SK-N-SH (cell line): ENCODE results near the gene RHBDF2. TPM values are rescaled to one million over a fixed set of nuclear protein-coding genes. Genes with fewer than 3 reads are reported as not detected.

Experiments used
- CTCF ChIA-PET: fragments of 300-600, 350-600 bp; formaldehyde crosslinking; extraction: SDS; loops from one replicate; lab custom pipeline; 2021; lab: Yijun Ruan, JAX
- POLR2A ChIA-PET: fragments of 350-600 bp; sonication (Branson Sonifier 250); formaldehyde crosslinking; extraction: SDS; loops from one replicate; lab custom pipeline; 2020; ENCODE audit warnings: antibody characterized with exemption, inconsistent platforms; lab: Yijun Ruan, JAX
- DNase-seq: peaks from one replicate; pipeline ENCODE4 v3.0.0; 2012
- H2AFZ ChIP-seq: fragments of 200-600 bp; sonication (generic); 2 replicates; pipeline ENCODE4 v1.8.1; 2016; ENCODE audit warnings: antibody characterized with exemption, mild to moderate bottlenecking, low read depth
- H3F3A ChIP-seq: fragments of 200-600 bp; sonication (generic); replicated peaks from 2 replicates; pipeline ENCODE3; 2016; ENCODE audit warnings: antibody characterized with exemption, mild to moderate bottlenecking; ENCODE audit not compliant: insufficient read depth
- H3K27ac ChIP-seq, 2 experiments: fragments of 200-500 bp in 1 of 2; fragments of 200-600 bp in 1 of 2; sonication (Bioruptor generic) in 1 of 2; sonication (generic), shearing (Covaris generic) in 1 of 2; 2 replicates each; pipeline versions ENCODE4 v1.5.1 to v1.6.1; 2014 to 2016; ENCODE audit warnings: low read depth in 2 of 2, inconsistent platforms in 1 of 2, low read length in 1 of 2, mild to moderate bottlenecking in 1 of 2, mixed read lengths in 1 of 2
- H3K27me3 ChIP-seq: fragments of 200-600 bp; sonication (generic), shearing (Covaris generic); 2 replicates; pipeline ENCODE4 v1.6.1; 2016; ENCODE audit warnings: mixed run types; ENCODE audit not compliant: insufficient read depth
- H3K36me3 ChIP-seq, 2 experiments: fragments of 200-500 bp in 1 of 2; fragments of 200-600 bp in 1 of 2; sonication (Bioruptor generic) in 1 of 2; sonication (generic) in 1 of 2; replicated peaks in 1 of 2; 2 replicates each; pipeline versions ENCODE3 to v1.5.1; 2014 to 2016; ENCODE audit warnings: low read length in 1 of 2, mild to moderate bottlenecking in 1 of 2; ENCODE audit not compliant: insufficient read depth in 2 of 2, control insufficient read depth in 1 of 2
- H3K4me1 ChIP-seq, 2 experiments: fragments of 200-500 bp in 1 of 2; fragments of 200-600 bp in 1 of 2; sonication (Bioruptor generic) in 1 of 2; sonication (generic), shearing (Covaris generic) in 1 of 2; 2 replicates each; pipeline versions ENCODE4 v1.5.1 to v1.6.1; 2014 to 2016; ENCODE audit warnings: low read depth in 1 of 2, low read length in 1 of 2, mixed run types in 1 of 2; ENCODE audit not compliant: insufficient read depth in 2 of 2, control insufficient read depth in 1 of 2
- H3K4me2 ChIP-seq: fragments of 200-600 bp; sonication (generic), shearing (Covaris generic); 2 replicates; pipeline ENCODE4 v1.6.1; 2017; ENCODE audit warnings: mixed run types
- H3K4me3 ChIP-seq, 2 experiments: fragments of 200-500 bp in 1 of 2; fragments of 200-600 bp in 1 of 2; sonication (Bioruptor generic) in 1 of 2; sonication (generic), shearing (Covaris generic) in 1 of 2; 2 replicates each; pipeline versions ENCODE4 v1.5.1 to v1.8.1; 2014 to 2016; ENCODE audit warnings: low read depth in 2 of 2, inconsistent platforms in 1 of 2, low read length in 1 of 2, mild to moderate bottlenecking in 1 of 2, mixed read lengths in 1 of 2, moderate library complexity in 1 of 2
- H3K79me2 ChIP-seq: fragments of 200-600 bp; sonication (generic); 2 replicates; pipeline ENCODE4 v1.8.1; 2017; ENCODE audit warnings: mild to moderate bottlenecking; ENCODE audit not compliant: insufficient read depth
- H3K9ac ChIP-seq: fragments of 200-600 bp; sonication (generic); 2 replicates; pipeline ENCODE4 v1.6.1; 2017; ENCODE audit warnings: mixed run types
- H3K9me2 ChIP-seq: fragments of 200-600 bp; sonication (generic); 2 replicates; pipeline ENCODE4 v1.6.1; 2017; ENCODE audit warnings: mixed run types
- H3K9me3 ChIP-seq: fragments of 200-600 bp; sonication (generic); 2 replicates; pipeline ENCODE4 v1.6.1; 2017; ENCODE audit warnings: mixed run types, mild to moderate bottlenecking, moderate library complexity
- H4K20me1 ChIP-seq: fragments of 200-600 bp; sonication (generic); 2 replicates; pipeline ENCODE4 v1.6.1; 2017; ENCODE audit warnings: mild to moderate bottlenecking, mixed run types; ENCODE audit not compliant: insufficient read depth
- EP300 ChIP-seq, 2 experiments: IDR thresholded peaks; 2 replicates each; pipeline versions ENCODE4 v1.4.0 to v1.6.1; 2012; ENCODE audit warnings: borderline replicate concordance in 1 of 2, low read depth in 1 of 2, low read length in 1 of 2
- EZH2phosphoT487 ChIP-seq: fragments of 200-600 bp; sonication (generic); IDR thresholded peaks from 2 replicates; pipeline ENCODE4 v1.6.1; 2017; ENCODE audit warnings: low read depth, mixed run types, mild to moderate bottlenecking, antibody characterized with exemption, moderate library complexity, borderline replicate concordance
- FOSL2 ChIP-seq: IDR thresholded peaks from 2 replicates; pipeline ENCODE4 v1.4.0; 2012; ENCODE audit warnings: low read depth, mild to moderate bottlenecking, moderate library complexity, borderline replicate concordance
- GABPA ChIP-seq: IDR thresholded peaks from 2 replicates; pipeline ENCODE4 v1.4.0; 2012; ENCODE audit warnings: low read depth, mild to moderate bottlenecking
- MAX ChIP-seq: IDR thresholded peaks from 2 replicates; pipeline ENCODE4 v1.4.0; 2012; ENCODE audit warnings: low read depth
- MXI1 ChIP-seq: IDR thresholded peaks from 2 replicates; pipeline ENCODE4 v1.6.1; 2012; ENCODE audit warnings: mild to moderate bottlenecking, low read depth, low read length, improper control_type of control experiment
- PBX3 ChIP-seq: IDR thresholded peaks from 2 replicates; pipeline ENCODE4; 2012
- RCOR1 ChIP-seq: fragments of 150-350 bp; IDR thresholded peaks from 2 replicates; pipeline ENCODE4 v1.6.1; 2017; ENCODE audit warnings: antibody characterized with exemption, low read length
- REST ChIP-seq: IDR thresholded peaks from 2 replicates; pipeline ENCODE4 v1.6.1; 2012; ENCODE audit warnings: mild to moderate bottlenecking, low read depth, low read length, moderate library complexity
- RFX5 ChIP-seq: IDR thresholded peaks from 2 replicates; pipeline ENCODE4 v1.6.1; 2012; ENCODE audit warnings: mild to moderate bottlenecking, improper control_type of control experiment, low read length
- TCF12 ChIP-seq: IDR thresholded peaks from 2 replicates; pipeline ENCODE4 v1.4.0; 2012
- TEAD4 ChIP-seq: IDR thresholded peaks from 2 replicates; pipeline ENCODE4 v1.4.0; 2012; ENCODE audit warnings: mild to moderate bottlenecking, borderline replicate concordance; ENCODE audit not compliant: insufficient read depth
- USF2 ChIP-seq: fragments of 150-350 bp; IDR thresholded peaks from 2 replicates; pipeline ENCODE4 v1.6.1; 2017; ENCODE audit warnings: antibody characterized with exemption, low read length, low read depth, borderline replicate concordance
- YY1 ChIP-seq: IDR thresholded peaks from 2 replicates; pipeline ENCODE4 v1.4.0; 2012; ENCODE audit warnings: low read depth, mild to moderate bottlenecking
- WGBS: methylation state at CpG from one replicate; pipeline ENCODE4 v1.1.6; 2017; ENCODE audit warnings: low lambda C conversion rate; 5-methylcytosine and 5-hydroxymethylcytosine counted together
- polyA plus RNA-seq, 3 experiments: library from polyadenylated mRNA; depleted of rRNA; stranded (reverse); fragments of >200 nt; gene quantifications; 2 replicates each; pipeline ENCODE4 v1.2.3, GENCODE V29; 2012
- TF ChIP-seq, protein P1 (sequence below): fragments of 200-600 bp; sonication (generic); IDR thresholded peaks from 2 replicates; pipeline ENCODE4 v1.6.1; 2017; ENCODE audit warnings: antibody characterized with exemption, mild to moderate bottlenecking, moderate library complexity

Gene RHBDF2
- polyA plus RNA-seq, 1 of the 3 experiments (the other 2 are of a cell fraction): 16.1 TPM

DNA sequence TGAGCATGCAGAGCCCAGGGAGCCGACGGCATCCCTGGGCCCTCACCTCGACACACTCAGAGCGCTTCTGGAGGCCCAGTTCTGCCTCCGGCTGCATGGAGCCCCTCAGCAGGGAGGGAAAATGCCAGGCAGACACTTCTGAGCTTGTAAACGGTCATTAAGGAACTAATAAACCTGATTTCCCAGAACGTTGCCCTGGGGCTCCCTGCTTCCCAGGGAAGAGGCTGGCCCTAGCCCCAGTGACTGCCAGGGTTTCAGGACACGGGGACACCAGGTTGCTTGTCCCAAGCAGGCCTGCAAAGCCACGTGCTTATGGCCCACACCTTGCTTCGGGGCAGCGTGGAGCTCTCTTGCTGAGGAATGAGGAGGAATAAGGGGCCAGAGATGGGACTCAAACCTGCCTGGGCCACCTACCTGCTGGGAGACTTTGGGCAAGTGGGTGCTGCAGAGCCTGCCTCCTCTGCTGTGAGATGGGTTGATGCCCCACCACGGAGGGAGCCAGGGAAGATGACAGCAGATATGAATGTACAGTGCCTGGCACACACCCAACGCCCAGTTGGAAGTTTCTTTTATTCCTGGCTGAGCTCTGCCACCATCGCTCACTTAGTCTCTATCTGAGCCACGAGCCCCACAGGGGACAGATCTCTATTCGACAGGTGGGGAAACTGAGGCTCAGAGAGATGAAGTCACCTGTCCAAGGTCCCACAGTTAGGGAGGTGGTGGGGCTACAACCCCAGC lies 5.4 kb downstream of the RHBDF2 start (continued):
- TF ChIP-seq PBX3 (no peak), REST (no peak), TCF12 (no peak), FOSL2 (no peak), MAX (no peak), YY1 (no peak)
- TF ChIP-seq, protein P1, sequence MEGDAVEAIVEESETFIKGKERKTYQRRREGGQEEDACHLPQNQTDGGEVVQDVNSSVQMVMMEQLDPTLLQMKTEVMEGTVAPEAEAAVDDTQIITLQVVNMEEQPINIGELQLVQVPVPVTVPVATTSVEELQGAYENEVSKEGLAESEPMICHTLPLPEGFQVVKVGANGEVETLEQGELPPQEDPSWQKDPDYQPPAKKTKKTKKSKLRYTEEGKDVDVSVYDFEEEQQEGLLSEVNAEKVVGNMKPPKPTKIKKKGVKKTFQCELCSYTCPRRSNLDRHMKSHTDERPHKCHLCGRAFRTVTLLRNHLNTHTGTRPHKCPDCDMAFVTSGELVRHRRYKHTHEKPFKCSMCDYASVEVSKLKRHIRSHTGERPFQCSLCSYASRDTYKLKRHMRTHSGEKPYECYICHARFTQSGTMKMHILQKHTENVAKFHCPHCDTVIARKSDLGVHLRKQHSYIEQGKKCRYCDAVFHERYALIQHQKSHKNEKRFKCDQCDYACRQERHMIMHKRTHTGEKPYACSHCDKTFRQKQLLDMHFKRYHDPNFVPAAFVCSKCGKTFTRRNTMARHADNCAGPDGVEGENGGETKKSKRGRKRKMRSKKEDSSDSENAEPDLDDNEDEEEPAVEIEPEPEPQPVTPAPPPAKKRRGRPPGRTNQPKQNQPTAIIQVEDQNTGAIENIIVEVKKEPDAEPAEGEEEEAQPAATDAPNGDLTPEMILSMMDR: no peak

- POLR2A ChIA-PET: no interaction called here
- H4K20me1 ChIP-seq: no peaks in the 10 kb centered on the region
- no peak overlapping the region for H3K4me3 ChIP-seq
- no peaks in the 10 kb centered on the region for H3K36me3 ChIP-seq
- 92% methylated on average over 20 of the region's 21 CpGs for WGBS
- TF ChIP-seq GABPA: no peak
- TF ChIP-seq EZH2phosphoT487: no peak
- no peak for TF ChIP-seq USF2
- TF ChIP-seq TEAD4: no peak
- no peak for TF ChIP-seq RCOR1
- no peak for TF ChIP-seq FOSL2
- no peak for TF ChIP-seq YY1
- no peak for TF ChIP-seq PBX3
- TF ChIP-seq RFX5: no peak
- TF ChIP-seq EP300 (IDR thresholded peaks at IDR 0.05; ENCODE audit: borderline replicate concordance in 1 of 2, low read depth in 1 of 2, low read length in 1 of 2): no peak
- no peak for TF ChIP-seq MXI1
- TF ChIP-seq, all 33 proteins: peak for 0
- no peak overlapping the region for H3K27ac ChIP-seq
- CTCF ChIA-PET: interaction anchor here (1.0 to 56.8 kb wide), 11 partner anchors 4 to 562 kb away, joined by 3 to 1687 read pairs (median 5); partner anchors contain the start of genes AANAT, RHBDF2 and UBE2O
- no peaks in the 10 kb centered on the region for H3K9me3 ChIP-seq
- H2AFZ ChIP-seq: no peak overlapping the region
- no peak overlapping the region for H3K9ac ChIP-seq
- H3F3A ChIP-seq: peaks cover 9% of the 10 kb centered on the region
- H3K9me2 ChIP-seq: no peaks in the 10 kb centered on the region
- peak overlapping the region; percentile 38; the same call in 1 of the 2 replicates for H3K4me2 ChIP-seq
- DNase-seq: no peak
- H3K4me1 ChIP-seq: peaks cover 19 to 61% of the 10 kb centered on the region in 2 experiments; a peak in 3 of 4 replicates
- no peaks in the 10 kb centered on the region for H3K27me3 ChIP-seq
- peaks cover 14% of the 10 kb centered on the region; the same call in 1 of the 2 replicates for H3K79me2 ChIP-seq
These were observed 7.6 kb downstream of the RHBDF2 start for GRCh38 chr17:76493505-76494167.
